Esophagus muscularis mucosa (tissue), 4 donors: ENCODE data around the gene FGD2. TPM values are rescaled to one million over a fixed set of nuclear protein-coding genes. Genes with fewer than 3 reads are reported as not detected.

ENCODE experiments used
- DNase-seq: peaks from one replicate; pipeline ENCODE4 v3.0.0-alpha.2; 2017; ENCODE audit errors: extremely low spot score
- H3K27ac ChIP-seq, 4 donors: fragments of 200-600 bp; sonication (generic); replicated peaks in 1 of 4; 1 replicate in 3 of 4; 2 replicates in 1 of 4; pipeline ENCODE4 v1.5.1; 2016 to 2019; ENCODE audit warnings: mild to moderate bottlenecking in 1 of 4
- H3K27me3 ChIP-seq, 4 donors: fragments of 200-600 bp; sonication (generic); one replicate each; pipeline versions ENCODE4 v1.5.1 to v1.6.0; 2016 to 2019
- H3K36me3 ChIP-seq, 4 donors: fragments of 200-600 bp; sonication (generic); one replicate each; pipeline ENCODE4 v1.5.1; 2016 to 2019
- H3K4me1 ChIP-seq, 4 donors: fragments of 200-600 bp; sonication (generic); one replicate each; pipeline ENCODE4 v1.5.1; 2016 to 2019
- H3K4me3 ChIP-seq, 4 donors: fragments of 200-600 bp; sonication (generic); 1 replicate in 2 of 4; 2 replicates in 2 of 4; pipeline ENCODE4 v1.5.1; 2016 to 2019; ENCODE audit warnings: mild to moderate bottlenecking in 4 of 4, moderate library complexity in 1 of 4
- H3K9me3 ChIP-seq, 4 donors: fragments of 200-600 bp; sonication (generic); 1 replicate in 3 of 4; 2 replicates in 1 of 4; pipeline ENCODE4 v1.5.1; 2016 to 2019
- EP300 ChIP-seq: sonication (generic); formaldehyde crosslinking; IDR thresholded peaks from one replicate; pipeline ENCODE4 v1.6.1; 2017; ENCODE audit warnings: antibody characterized with exemption
- POLR2A ChIP-seq: fragments of 450-650 bp; IDR thresholded peaks from one replicate; pipeline ENCODE4 v1.6.1; 2017; ENCODE audit warnings: antibody characterized with exemption, moderate library complexity, mild to moderate bottlenecking, low read depth
- POLR2AphosphoS5 ChIP-seq, 2 donors: sonication (generic); formaldehyde crosslinking; IDR thresholded peaks; one replicate each; pipeline ENCODE4 v1.6.1; 2017; ENCODE audit warnings: antibody characterized with exemption in 2 of 2
- WGBS: methylation state at CpG from one replicate; pipeline ENCODE4 v1.1.5; 2018; 5-methylcytosine and 5-hydroxymethylcytosine counted together
- intact Hi-C: fragments of 100-400 bp; cut with DNase I; formaldehyde crosslinking; loops from one replicate; pipeline ENCODE4 v1.15.1; 2023
- total RNA-seq, 4 donors: library from RNA; depleted of rRNA; stranded (reverse); fragments of >200 nt; gene quantifications; one replicate each; pipeline versions ENCODE4 v1.1.0 to v1.2.1, GENCODE V29; 2016
- TF ChIP-seq, protein P1 (sequence below), 3 experiments: fragments of 200-600 bp in 2 of 3; fragments of 450-650 bp in 1 of 3; sonication (generic) in 2 of 3; IDR thresholded peaks; one replicate each; pipeline ENCODE4 v1.5.1; 2017 to 2019; ENCODE audit warnings: antibody characterized with exemption in 3 of 3, mild to moderate bottlenecking in 2 of 3, moderate library complexity in 1 of 3

The FGD2 gene
- total RNA-seq, 4 donors from 2014 or later: 13.9 to 23.1 (median 19.3) TPM

DNA sequence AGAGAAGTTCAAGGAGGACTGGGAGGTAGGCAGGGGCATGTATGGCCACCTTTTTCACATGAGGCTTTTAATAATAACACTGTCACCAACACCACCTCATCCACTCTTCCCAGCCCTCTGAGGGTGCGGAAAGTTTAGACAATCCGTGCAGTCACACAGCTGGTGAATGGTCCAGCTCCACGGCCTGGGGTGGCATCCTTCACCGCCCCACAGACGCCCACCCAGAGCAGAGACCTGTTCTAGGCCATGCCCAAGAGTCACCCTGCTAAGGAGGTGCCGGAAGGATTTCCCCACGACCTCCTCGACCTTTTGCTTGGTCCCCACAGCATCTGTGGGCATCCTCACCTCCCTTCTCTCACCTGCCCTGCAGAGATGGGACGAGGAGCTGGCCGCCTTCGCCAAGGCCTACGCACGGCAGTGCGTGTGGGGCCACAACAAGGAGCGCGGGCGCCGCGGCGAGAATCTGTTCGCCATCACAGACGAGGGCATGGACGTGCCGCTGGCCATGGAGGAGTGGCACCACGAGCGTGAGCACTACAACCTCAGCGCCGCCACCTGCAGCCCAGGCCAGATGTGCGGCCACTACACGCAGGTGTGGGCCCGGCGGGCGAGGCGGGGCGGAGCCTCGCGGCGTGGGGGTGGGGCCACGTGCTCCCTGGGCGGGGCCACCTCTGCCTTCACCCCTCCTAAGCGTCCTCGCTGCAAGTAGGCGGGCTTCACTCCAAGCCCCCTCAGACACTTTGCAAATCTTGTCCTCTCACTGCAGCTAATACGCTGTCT lies 46.5 kb upstream of the FGD2 start:
- DNase-seq: no peak
- WGBS: 79% methylated on average over 44 of the region's 44 CpGs

DNA sequence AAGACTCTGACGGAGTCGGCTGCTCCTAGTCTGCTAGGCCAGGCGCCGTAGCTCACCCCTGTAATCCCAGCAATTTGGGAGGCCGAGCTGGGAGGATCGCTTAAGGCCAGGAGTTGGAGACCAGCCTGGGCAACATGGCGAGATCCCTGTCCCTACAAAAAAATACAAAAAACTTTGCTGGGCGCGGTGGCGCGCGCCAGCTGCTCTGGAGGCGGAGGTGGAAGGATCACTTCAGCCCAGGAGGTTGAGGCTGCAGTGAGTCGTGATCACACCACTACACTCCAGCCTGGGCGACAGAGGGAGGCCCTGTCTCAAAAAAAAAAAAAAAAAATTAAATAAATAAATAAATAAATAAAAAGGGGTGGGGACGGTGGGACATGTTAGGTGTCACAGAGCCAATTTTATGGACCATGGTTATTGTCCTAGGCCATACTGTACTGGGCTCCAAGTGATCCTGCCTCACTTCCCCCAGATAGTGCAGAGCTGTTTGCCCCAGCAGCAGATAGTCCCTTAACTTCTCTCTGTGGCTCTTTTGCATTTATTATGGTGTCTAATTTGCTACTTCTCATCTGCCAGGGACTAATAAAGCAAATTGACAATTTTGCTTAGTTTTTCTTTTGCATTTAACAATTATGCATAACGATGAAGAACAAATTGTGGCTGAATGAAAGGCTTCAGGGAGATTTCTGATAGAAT lies 45.8 kb upstream of the FGD2 start:
- H3K36me3 ChIP-seq: no peaks in the 10 kb centered on the region
- H3K4me1 ChIP-seq: peaks cover 11 to 25% (median 17%) of the 10 kb centered on the region in 4 donors
- intact Hi-C loops: no loop called here
- DNase-seq: no peak
- H3K27ac ChIP-seq: no peak overlapping the region
- 90% methylated on average over 11 of the region's 17 CpGs for WGBS
- H3K27me3 ChIP-seq: no peaks in the 10 kb centered on the region
- TF ChIP-seq POLR2AphosphoS5 (IDR thresholded peaks at IDR 0.05) (no peak), EP300 (no peak), POLR2A (no peak)
- TF ChIP-seq, protein P1, sequence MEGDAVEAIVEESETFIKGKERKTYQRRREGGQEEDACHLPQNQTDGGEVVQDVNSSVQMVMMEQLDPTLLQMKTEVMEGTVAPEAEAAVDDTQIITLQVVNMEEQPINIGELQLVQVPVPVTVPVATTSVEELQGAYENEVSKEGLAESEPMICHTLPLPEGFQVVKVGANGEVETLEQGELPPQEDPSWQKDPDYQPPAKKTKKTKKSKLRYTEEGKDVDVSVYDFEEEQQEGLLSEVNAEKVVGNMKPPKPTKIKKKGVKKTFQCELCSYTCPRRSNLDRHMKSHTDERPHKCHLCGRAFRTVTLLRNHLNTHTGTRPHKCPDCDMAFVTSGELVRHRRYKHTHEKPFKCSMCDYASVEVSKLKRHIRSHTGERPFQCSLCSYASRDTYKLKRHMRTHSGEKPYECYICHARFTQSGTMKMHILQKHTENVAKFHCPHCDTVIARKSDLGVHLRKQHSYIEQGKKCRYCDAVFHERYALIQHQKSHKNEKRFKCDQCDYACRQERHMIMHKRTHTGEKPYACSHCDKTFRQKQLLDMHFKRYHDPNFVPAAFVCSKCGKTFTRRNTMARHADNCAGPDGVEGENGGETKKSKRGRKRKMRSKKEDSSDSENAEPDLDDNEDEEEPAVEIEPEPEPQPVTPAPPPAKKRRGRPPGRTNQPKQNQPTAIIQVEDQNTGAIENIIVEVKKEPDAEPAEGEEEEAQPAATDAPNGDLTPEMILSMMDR (IDR thresholded peaks at IDR 0.05): no peak
- H3K9me3 ChIP-seq: no peaks in the 10 kb centered on the region
- H3K4me3 ChIP-seq: no peak overlapping the region

More for the DNA sequence above, 46.5 kb upstream of the FGD2 start:
- no peak overlapping the region for H3K4me3 ChIP-seq
- no peak for TF ChIP-seq POLR2A
- TF ChIP-seq POLR2AphosphoS5 (IDR thresholded peaks at IDR 0.05): no peak
- TF ChIP-seq, protein P1 (IDR thresholded peaks at IDR 0.05): no peak
- TF ChIP-seq EP300: no peak
- H3K36me3 ChIP-seq: no peaks in the 10 kb centered on the region
- H3K4me1 ChIP-seq: peaks cover 4 to 18% (median 10%) of the 10 kb centered on the region in 4 donors
- H3K27me3 ChIP-seq: no peaks in the 10 kb centered on the region
- H3K9me3 ChIP-seq: no peaks in the 10 kb centered on the region
- H3K27ac ChIP-seq: no peak overlapping the region
- intact Hi-C loops: no loop called here

DNA sequence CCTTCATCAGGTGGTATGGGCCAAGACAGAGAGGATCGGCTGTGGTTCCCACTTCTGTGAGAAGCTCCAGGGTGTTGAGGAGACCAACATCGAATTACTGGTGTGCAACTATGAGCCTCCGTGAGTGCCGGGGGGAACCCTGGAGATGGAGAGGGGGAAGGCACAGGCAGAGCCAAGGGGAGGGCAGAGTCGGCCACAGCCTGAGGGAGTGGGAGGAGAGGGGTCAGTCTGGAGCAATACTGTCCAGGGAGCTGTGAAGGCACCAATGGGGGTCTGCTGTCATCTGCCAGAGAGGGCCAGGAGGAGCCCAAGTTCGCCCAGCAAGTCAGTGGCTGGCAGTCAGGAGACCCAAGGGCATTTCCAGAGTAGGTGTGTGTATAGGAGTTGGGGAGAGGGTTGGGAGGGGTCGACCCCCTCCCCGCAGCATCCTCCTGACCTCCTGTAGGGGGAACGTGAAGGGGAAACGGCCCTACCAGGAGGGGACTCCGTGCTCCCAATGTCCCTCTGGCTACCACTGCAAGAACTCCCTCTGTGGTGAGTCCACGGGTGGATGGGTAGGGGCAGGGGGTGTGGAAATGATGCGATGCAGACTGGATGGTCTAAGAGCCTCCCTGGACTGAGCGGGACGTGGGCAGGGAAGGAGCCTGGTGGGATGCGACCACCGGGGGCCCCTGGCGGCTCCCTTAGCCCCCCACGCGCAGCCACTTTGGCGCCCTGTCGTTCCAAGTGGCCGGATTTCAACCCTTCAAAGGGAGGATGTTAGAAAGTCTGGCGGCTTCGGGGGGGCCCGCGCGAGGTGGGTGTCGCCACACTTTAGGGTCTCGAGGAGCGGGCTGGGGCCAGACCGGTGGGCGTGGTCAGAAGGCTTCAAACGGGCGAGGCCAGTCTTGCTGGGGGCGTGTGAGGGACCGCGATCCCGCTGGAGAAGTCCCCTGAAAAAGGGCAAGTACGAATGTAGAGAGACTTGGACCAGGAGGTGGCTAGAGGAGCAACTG lies 43.7 kb upstream of the FGD2 start:
- H3K4me1 ChIP-seq: peaks cover 14 to 25% (median 20%) of the 10 kb centered on the region in 4 donors
- no peaks in the 10 kb centered on the region for H3K9me3 ChIP-seq
- no peak for DNase-seq
- H3K27ac ChIP-seq: no peak overlapping the region
- H3K36me3 ChIP-seq: peaks cover 0 to 8% (median 4%) of the 10 kb centered on the region in 4 donors
- H3K27me3 ChIP-seq: no peaks in the 10 kb centered on the region
- intact Hi-C loops: no loop called here
- 80% methylated on average over 32 of the region's 40 CpGs for WGBS
- no peak for TF ChIP-seq EP300
- no peak overlapping the region for H3K4me3 ChIP-seq

DNA sequence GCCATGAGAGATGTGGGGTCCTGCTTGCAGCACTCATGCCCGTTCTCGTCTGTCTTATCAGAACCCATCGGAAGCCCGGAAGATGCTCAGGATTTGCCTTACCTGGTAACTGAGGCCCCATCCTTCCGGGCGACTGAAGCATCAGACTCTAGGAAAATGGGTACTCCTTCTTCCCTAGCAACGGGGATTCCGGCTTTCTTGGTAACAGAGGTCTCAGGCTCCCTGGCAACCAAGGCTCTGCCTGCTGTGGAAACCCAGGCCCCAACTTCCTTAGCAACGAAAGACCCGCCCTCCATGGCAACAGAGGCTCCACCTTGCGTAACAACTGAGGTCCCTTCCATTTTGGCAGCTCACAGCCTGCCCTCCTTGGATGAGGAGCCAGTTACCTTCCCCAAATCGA lies 42.6 kb upstream of the FGD2 start:
- H3K27ac ChIP-seq: no peak overlapping the region
- no peak for TF ChIP-seq POLR2A
- no peak for TF ChIP-seq POLR2AphosphoS5 (IDR thresholded peaks at IDR 0.05)
- no peak for TF ChIP-seq EP300
- TF ChIP-seq, protein P1 (IDR thresholded peaks at IDR 0.05): no peak
- no peaks in the 10 kb centered on the region for H3K27me3 ChIP-seq
- peaks cover 10 to 19% (median 16%) of the 10 kb centered on the region in 4 donors for H3K36me3 ChIP-seq
- DNase-seq: peak; percentile 95
- intact Hi-C loops: no loop called here
- H3K4me3 ChIP-seq: no peak overlapping the region
- H3K9me3 ChIP-seq: no peaks in the 10 kb centered on the region
- peaks cover 14 to 26% (median 20%) of the 10 kb centered on the region in 4 donors for H3K4me1 ChIP-seq
- 68% methylated on average over 12 of the region's 12 CpGs for WGBS
